ENCODE results near the gene CIC.
"Not testable (repeated sequence)": the region's sequence is repeated elsewhere in the genome, so short reads cannot be mapped to it uniquely, and the experiment has no call there.

The CIC gene

GRCh38 chr19:42324655-42325307, 55.7 kb downstream of the CIC start:
- Histone ChIP-seq H3K4me1 (ENCODE audit: control insufficient read depth in 2 of 2, insufficient read depth in 2 of 2, low read length in 2 of 2) (peaks cover 10 to 13% of the 10 kb centered on the region in 2 donors), H3K27me3 (ENCODE audit: control insufficient read depth in 2 of 2, insufficient read depth in 2 of 2, low read length in 2 of 2) (peaks cover 10 to 18% of the 10 kb centered on the region in 2 donors), H3K27ac (ENCODE audit: low read depth in 2 of 2, low read length in 2 of 2) (no peak overlapping the region), H3K36me3 (ENCODE audit: control insufficient read depth in 2 of 2, insufficient read depth in 2 of 2, low read length in 2 of 2) (no peaks in the 10 kb centered on the region), H3K9ac (ENCODE audit: low read depth in 1 of 2, low read length in 2 of 2) (peak overlapping the region; percentile 16 to 32), H3K4me3 (ENCODE audit: low read length in 2 of 2) (peak overlapping the region; percentile 28 to 65), H3K9me3 (ENCODE audit: control insufficient read depth in 2 of 2, low read length in 2 of 2) (no peaks in the 10 kb centered on the region)

- H3K27ac ChIP-seq (ENCODE audit: low read depth in 2 of 2, low read length in 2 of 2): peak within 1 kb of the TSS; percentile 67 to 78
Measured at GRCh38 chr19:42325308-42325895, 56.4 kb downstream of the CIC start, which contains the start of gene MEGF8. MEGF8 (plus strand) TSS chr19:42325635; CDS start chr19:42326244, 609 bp downstream.

GRCh38 chr19:42325896-42326771, 57.1 kb downstream of the CIC start:
- Histone ChIP-seq H3K36me3 (ENCODE audit: control insufficient read depth in 2 of 2, insufficient read depth in 2 of 2, low read length in 2 of 2) (no peaks in the 10 kb centered on the region), H3K4me1 (ENCODE audit: control insufficient read depth in 2 of 2, insufficient read depth in 2 of 2, low read length in 2 of 2) (peaks cover 10 to 13% of the 10 kb centered on the region in 2 donors), H3K9ac (ENCODE audit: low read depth in 1 of 2, low read length in 2 of 2) (peak overlapping the region; percentile 85 to 86), H3K4me3 (ENCODE audit: low read length in 2 of 2) (peak overlapping the region; percentile 88 to 91), H3K27me3 (ENCODE audit: control insufficient read depth in 2 of 2, insufficient read depth in 2 of 2, low read length in 2 of 2) (peaks cover 7 to 18% of the 10 kb centered on the region in 2 donors), H3K27ac (ENCODE audit: low read depth in 2 of 2, low read length in 2 of 2) (peak overlapping the region; percentile 67 to 78), H3K9me3 (ENCODE audit: control insufficient read depth in 2 of 2, low read length in 2 of 2) (no peaks in the 10 kb centered on the region)

More at GRCh38 chr19:42325308-42325895, 56.4 kb downstream of the CIC start, which contains the start of gene MEGF8:
- no peaks in the 10 kb centered on the region for H3K36me3 ChIP-seq (ENCODE audit: control insufficient read depth in 2 of 2, insufficient read depth in 2 of 2, low read length in 2 of 2)
- no peaks in the 10 kb centered on the region for H3K9me3 ChIP-seq (ENCODE audit: control insufficient read depth in 2 of 2, low read length in 2 of 2)
- H3K4me3 ChIP-seq (ENCODE audit: low read length in 2 of 2): peak within 1 kb of the TSS; percentile 88 to 91
- H3K27me3 ChIP-seq (ENCODE audit: control insufficient read depth in 2 of 2, insufficient read depth in 2 of 2, low read length in 2 of 2): peaks cover 7 to 18% of the 10 kb centered on the region in 2 donors
- H3K9ac ChIP-seq (ENCODE audit: low read depth in 1 of 2, low read length in 2 of 2): peak within 1 kb of the TSS; percentile 85 to 86
- H3K4me1 ChIP-seq (ENCODE audit: control insufficient read depth in 2 of 2, insufficient read depth in 2 of 2, low read length in 2 of 2): peaks cover 10 to 13% of the 10 kb centered on the region in 2 donors

GRCh38 chr19:42326969-42327368, 57.9 kb downstream of the CIC start:
- Histone ChIP-seq H3K4me3 (ENCODE audit: low read length in 2 of 2) (no peak overlapping the region), H3K27ac (ENCODE audit: low read depth in 2 of 2, low read length in 2 of 2) (no peak overlapping the region), H3K9ac (ENCODE audit: low read depth in 1 of 2, low read length in 2 of 2) (no peak overlapping the region)

GRCh38 chr19:42327381-42327780, 58.3 kb downstream of the CIC start:
- peaks cover 10 to 13% of the 10 kb centered on the region in 2 donors for H3K4me1 ChIP-seq (ENCODE audit: control insufficient read depth in 2 of 2, insufficient read depth in 2 of 2, low read length in 2 of 2)
- H3K9ac ChIP-seq (ENCODE audit: low read depth in 1 of 2, low read length in 2 of 2): no peak overlapping the region
- no peaks in the 10 kb centered on the region for H3K9me3 ChIP-seq (ENCODE audit: control insufficient read depth in 2 of 2, low read length in 2 of 2)
- H3K36me3 ChIP-seq (ENCODE audit: control insufficient read depth in 2 of 2, insufficient read depth in 2 of 2, low read length in 2 of 2): no peaks in the 10 kb centered on the region
- H3K4me3 ChIP-seq (ENCODE audit: low read length in 2 of 2): no peak overlapping the region
- H3K27me3 ChIP-seq (ENCODE audit: control insufficient read depth in 2 of 2, insufficient read depth in 2 of 2, low read length in 2 of 2): peaks cover 4 to 12% of the 10 kb centered on the region in 2 donors
- no peak overlapping the region for H3K27ac ChIP-seq (ENCODE audit: low read depth in 2 of 2, low read length in 2 of 2)

More at GRCh38 chr19:42326969-42327368, 57.9 kb downstream of the CIC start:
- H3K4me1 ChIP-seq (ENCODE audit: control insufficient read depth in 2 of 2, insufficient read depth in 2 of 2, low read length in 2 of 2): peaks cover 10 to 13% of the 10 kb centered on the region in 2 donors
- H3K27me3 ChIP-seq (ENCODE audit: control insufficient read depth in 2 of 2, insufficient read depth in 2 of 2, low read length in 2 of 2): peaks cover 5 to 16% of the 10 kb centered on the region in 2 donors
- H3K36me3 ChIP-seq (ENCODE audit: control insufficient read depth in 2 of 2, insufficient read depth in 2 of 2, low read length in 2 of 2): no peaks in the 10 kb centered on the region
- H3K9me3 ChIP-seq (ENCODE audit: control insufficient read depth in 2 of 2, low read length in 2 of 2): no peaks in the 10 kb centered on the region

GRCh38 chr19:42328106-42328505, 59.1 kb downstream of the CIC start:
- Histone ChIP-seq H3K36me3 (ENCODE audit: control insufficient read depth in 2 of 2, insufficient read depth in 2 of 2, low read length in 2 of 2) (no peaks in the 10 kb centered on the region), H3K27me3 (ENCODE audit: control insufficient read depth in 2 of 2, insufficient read depth in 2 of 2, low read length in 2 of 2) (peaks cover 4 to 9% of the 10 kb centered on the region in 2 donors), H3K4me1 (ENCODE audit: control insufficient read depth in 2 of 2, insufficient read depth in 2 of 2, low read length in 2 of 2) (peaks cover 10 to 13% of the 10 kb centered on the region in 2 donors), H3K27ac (ENCODE audit: low read depth in 2 of 2, low read length in 2 of 2) (no peak overlapping the region), H3K9ac (ENCODE audit: low read depth in 1 of 2, low read length in 2 of 2) (no peak overlapping the region), H3K4me3 (ENCODE audit: low read length in 2 of 2) (no peak overlapping the region), H3K9me3 (ENCODE audit: control insufficient read depth in 2 of 2, low read length in 2 of 2) (no peaks in the 10 kb centered on the region)

GRCh38 chr19:42328854-42329253, 59.8 kb downstream of the CIC start:
- Histone ChIP-seq H3K9ac (ENCODE audit: low read depth in 1 of 2, low read length in 2 of 2) (no peak overlapping the region), H3K4me1 (ENCODE audit: control insufficient read depth in 2 of 2, insufficient read depth in 2 of 2, low read length in 2 of 2) (peaks cover 8 to 13% of the 10 kb centered on the region in 2 donors), H3K27me3 (ENCODE audit: control insufficient read depth in 2 of 2, insufficient read depth in 2 of 2, low read length in 2 of 2) (peaks cover 0 to 5% of the 10 kb centered on the region in 2 donors)

GRCh38 chr19:42330241-42330711, 61.2 kb downstream of the CIC start:
- Histone ChIP-seq H3K4me1 (ENCODE audit: control insufficient read depth in 2 of 2, insufficient read depth in 2 of 2, low read length in 2 of 2) (peaks cover 8 to 9% of the 10 kb centered on the region in 2 donors), H3K4me3 (ENCODE audit: low read length in 2 of 2) (no peak overlapping the region), H3K9ac (ENCODE audit: low read depth in 1 of 2, low read length in 2 of 2) (no peak overlapping the region), H3K36me3 (ENCODE audit: control insufficient read depth in 2 of 2, insufficient read depth in 2 of 2, low read length in 2 of 2) (no peaks in the 10 kb centered on the region), H3K9me3 (ENCODE audit: control insufficient read depth in 2 of 2, low read length in 2 of 2) (no peaks in the 10 kb centered on the region), H3K27ac (ENCODE audit: low read depth in 2 of 2, low read length in 2 of 2) (no peak overlapping the region), H3K27me3 (ENCODE audit: control insufficient read depth in 2 of 2, insufficient read depth in 2 of 2, low read length in 2 of 2) (no peaks in the 10 kb centered on the region)

More at GRCh38 chr19:42328854-42329253, 59.8 kb downstream of the CIC start:
- no peaks in the 10 kb centered on the region for H3K36me3 ChIP-seq (ENCODE audit: control insufficient read depth in 2 of 2, insufficient read depth in 2 of 2, low read length in 2 of 2)
- H3K4me3 ChIP-seq (ENCODE audit: low read length in 2 of 2): no peak overlapping the region
- H3K9me3 ChIP-seq (ENCODE audit: control insufficient read depth in 2 of 2, low read length in 2 of 2): no peaks in the 10 kb centered on the region
- no peak overlapping the region for H3K27ac ChIP-seq (ENCODE audit: low read depth in 2 of 2, low read length in 2 of 2)

GRCh38 chr19:42331333-42331732, 62.3 kb downstream of the CIC start:
- not testable (repeated sequence) for H3K9me3 ChIP-seq (ENCODE audit: control insufficient read depth in 2 of 2, low read length in 2 of 2); H3K36me3 ChIP-seq (ENCODE audit: control insufficient read depth in 2 of 2, insufficient read depth in 2 of 2, low read length in 2 of 2); H3K9ac ChIP-seq (ENCODE audit: low read depth in 1 of 2, low read length in 2 of 2); H3K27me3 ChIP-seq (ENCODE audit: control insufficient read depth in 2 of 2, insufficient read depth in 2 of 2, low read length in 2 of 2); H3K27ac ChIP-seq (ENCODE audit: low read depth in 2 of 2, low read length in 2 of 2); H3K4me1 ChIP-seq (ENCODE audit: control insufficient read depth in 2 of 2, insufficient read depth in 2 of 2, low read length in 2 of 2); H3K4me3 ChIP-seq (ENCODE audit: low read length in 2 of 2)

All from mucosa of rectum (tissue), 2 donors.